Middle frontal gyrus (tissue), 1 donor: Measurements from ENCODE around the gene RAMP1.
A peak's percentile ranks its signal among the peaks of the same experiment; 100 is the strongest.

Source experiments
- DNase-seq: peaks from one replicate; pipeline ENCODE4 v3.0.0-alpha.2; 2015; ENCODE audit warnings: low spot score; ENCODE audit errors: extremely low spot score

Gene RAMP1

DNA sequence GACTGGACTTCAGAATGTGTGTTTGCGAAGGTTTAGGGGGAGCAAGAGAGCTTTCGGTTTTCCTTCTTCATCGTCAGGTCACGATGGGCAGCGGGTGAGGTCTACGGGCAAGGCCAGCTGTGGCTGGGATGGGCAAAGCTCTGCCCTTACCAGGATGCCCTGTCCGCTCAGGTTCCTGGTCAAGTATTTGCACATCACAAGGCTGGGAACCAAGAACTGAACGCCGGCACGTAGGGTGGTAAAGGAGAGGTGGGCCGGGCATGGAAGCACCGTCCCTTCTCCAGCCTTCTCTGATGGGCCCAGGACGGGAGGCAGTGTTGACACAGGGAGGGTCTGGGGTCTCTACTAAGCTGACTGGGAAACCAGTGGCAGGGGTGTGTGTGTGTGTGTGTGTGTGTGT, 56.9 kb downstream of the RAMP1 start:
- no peak for DNase-seq

- DNase-seq: no peak
These were observed 58.4 kb downstream of the RAMP1 start for GRCh38 chr2:237917696-237918374.

GRCh38 chr2:237919593-237919992, 60.2 kb downstream of the RAMP1 start:
- DNase-seq: no peak

DNA sequence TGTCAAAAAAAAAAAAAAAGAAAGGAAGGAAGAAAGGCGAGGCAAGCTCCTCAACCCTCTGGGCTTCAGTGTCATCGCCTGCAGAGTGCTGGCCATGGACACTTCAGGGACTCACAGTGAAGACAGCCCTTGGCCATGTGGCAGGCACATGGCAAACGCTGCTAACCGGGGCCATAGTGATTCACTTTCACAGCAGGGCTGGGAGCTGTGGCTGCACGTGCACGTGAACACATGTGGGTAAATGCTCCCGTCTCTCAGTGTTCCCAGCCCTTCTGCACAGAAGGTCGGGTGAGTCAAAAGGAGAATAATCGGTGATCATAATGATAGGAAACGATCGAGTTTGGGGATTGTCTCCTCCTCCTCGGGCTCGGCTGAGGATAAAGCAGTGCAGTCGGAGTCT, 61.2 kb downstream of the RAMP1 start:
- DNase-seq: no peak

DNA sequence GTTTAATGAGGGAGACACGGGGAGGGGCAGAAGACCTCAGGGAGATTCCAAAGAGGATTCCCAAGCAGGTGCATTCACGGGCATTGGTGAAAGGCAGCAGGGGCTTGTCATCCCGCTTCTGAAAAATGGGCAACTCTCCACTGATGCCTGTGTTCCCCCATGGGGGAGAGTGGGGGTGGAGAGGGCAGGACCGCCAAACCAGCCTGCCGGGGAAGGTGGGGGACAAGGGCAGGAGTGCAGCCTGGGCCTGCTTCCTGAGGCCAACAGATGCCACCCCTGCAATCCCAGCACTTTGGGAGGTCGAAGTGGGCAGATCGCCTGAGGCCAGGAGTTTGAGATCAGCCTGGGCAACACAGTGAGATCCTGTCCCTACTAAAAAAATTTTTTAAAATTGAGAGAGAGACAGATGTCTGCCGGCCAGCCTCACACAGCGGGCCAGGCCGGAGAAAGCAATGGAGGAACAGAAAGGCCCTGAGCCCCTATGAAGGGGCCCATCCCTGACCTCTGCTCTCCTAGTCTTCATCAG, 62.6 kb downstream of the RAMP1 start:
- DNase-seq: no peak

DNA sequence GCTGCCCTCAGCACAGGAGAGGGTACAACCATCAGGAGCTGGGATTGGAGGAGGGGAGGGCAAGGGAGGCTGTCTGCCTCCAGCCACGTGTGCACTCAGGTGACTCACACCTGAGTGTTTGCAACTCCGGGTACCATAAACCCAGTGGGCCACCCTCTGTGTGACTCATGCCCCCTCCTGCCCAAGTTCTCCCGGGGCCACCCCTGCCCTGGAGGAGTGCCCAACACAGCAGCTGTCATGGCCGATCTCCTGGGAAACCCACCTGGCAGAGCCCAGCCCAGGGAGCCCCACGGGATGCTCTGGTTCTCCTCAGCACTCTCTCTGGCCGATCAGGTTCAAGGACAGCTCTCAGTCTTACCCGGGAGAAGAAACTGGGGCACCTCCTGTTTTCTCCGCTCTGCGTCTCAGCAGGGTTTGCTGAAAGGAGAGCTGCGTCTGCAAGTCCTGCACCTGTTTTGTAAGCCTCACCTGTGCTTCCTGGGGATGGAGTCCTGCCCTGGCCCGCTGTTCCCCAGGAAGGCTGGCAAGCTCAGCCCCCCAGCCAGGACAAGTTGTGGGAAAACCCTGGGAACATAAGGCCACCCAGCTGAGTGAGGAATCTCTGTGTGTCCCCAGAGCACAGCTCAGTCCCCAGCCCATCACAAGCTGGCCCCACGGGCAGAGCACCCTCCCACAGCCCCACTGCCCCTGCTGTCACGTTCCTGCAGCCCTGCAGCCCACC, 63.4 kb downstream of the RAMP1 start:
- DNase-seq: no peak

- DNase-seq: no peak
These were observed 64.2 kb downstream of the RAMP1 start for GRCh38 chr2:237923481-237924163.

GRCh38 chr2:237924164-237924534, 64.7 kb downstream of the RAMP1 start:
- no peak for DNase-seq

- DNase-seq: no peak
These were observed 67.7 kb downstream of the RAMP1 start for GRCh38 chr2:237927135-237927534.

DNA sequence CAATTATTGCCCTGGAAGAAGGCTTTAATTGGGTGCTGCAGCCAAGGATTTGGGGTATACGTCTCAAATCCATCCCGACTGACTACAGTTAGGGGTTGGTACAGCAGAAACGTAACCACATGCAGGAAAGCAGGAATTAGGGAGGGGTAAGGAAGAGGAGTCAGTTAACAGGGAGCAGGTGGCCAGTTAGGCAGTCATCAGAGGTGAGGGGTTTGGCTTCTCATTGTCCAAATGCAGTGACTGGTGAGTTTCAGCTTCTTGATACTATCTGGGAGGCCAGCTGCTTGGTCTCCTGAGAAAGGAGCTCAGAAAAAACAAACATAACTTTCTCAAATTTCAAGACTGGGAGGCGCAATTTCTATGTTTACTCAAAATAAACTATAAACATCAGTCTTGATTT, 68.6 kb downstream of the RAMP1 start:
- no peak for DNase-seq

DNA sequence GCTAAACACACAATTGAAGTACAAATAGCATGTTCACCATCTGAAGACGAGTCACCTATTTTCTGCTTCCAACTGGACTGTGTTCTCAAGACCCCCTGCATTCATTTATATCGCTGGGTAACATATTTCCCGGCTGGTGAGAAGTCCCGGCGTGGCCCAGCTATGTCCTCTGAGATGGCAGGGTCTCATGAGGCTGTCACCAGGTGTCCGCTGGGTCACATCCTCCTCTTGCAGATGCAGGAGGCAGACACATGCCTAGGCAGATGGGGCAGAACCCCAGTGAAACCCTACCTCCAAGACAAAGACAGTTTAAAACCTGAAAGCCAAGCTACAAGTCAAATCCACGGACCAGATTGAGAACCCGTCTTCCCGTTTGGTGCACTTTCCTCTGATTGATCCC, 70.6 kb downstream of the RAMP1 start:
- DNase-seq: no peak

DNA sequence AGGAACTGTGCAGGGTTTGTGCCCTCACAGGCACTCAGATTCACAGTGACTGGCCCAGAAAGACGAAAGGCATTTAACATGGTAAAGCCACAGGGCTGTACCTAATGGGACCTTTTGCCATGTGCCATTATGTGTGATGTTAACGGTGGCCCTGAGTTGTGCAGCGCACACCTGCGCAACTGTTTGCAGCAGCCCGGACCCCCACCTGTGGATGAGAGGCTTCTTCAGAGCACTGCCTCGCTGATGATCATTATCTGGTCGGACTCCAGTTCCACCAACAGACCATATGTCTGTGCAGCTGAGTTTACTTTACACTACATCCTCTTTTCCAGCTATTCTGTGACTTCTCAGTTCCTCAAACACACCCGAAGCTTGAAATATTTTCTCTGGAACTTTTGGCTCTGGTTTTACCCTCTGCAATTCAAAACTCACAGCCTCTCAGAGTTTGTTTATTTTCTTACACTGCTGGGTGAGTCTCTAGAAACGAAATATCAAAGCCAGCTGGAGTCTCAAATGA, 71.8 kb downstream of the RAMP1 start:
- peak; percentile 62 for DNase-seq

DNA sequence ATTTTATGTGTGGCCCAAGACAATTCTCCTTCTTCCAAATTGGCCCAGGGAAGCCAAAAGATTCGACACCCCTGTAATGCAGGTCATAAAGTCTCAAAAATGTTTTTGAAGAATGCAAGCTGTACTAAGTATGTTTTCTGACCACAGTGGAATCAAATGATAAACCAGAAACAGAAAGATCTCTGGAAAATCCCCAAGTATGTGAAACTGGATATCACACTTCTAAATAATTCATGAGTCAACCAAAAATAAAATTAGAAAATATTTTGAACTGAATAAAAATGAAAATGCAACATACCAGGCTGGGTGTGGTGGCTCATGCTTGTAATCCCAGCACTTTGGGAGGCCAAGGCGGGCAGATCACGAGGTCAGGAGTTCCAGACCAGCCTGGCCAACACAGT, 73.3 kb downstream of the RAMP1 start:
- DNase-seq: no peak

- DNase-seq: no peak
These were observed 74.8 kb downstream of the RAMP1 start for GRCh38 chr2:237934186-237934585.

DNA sequence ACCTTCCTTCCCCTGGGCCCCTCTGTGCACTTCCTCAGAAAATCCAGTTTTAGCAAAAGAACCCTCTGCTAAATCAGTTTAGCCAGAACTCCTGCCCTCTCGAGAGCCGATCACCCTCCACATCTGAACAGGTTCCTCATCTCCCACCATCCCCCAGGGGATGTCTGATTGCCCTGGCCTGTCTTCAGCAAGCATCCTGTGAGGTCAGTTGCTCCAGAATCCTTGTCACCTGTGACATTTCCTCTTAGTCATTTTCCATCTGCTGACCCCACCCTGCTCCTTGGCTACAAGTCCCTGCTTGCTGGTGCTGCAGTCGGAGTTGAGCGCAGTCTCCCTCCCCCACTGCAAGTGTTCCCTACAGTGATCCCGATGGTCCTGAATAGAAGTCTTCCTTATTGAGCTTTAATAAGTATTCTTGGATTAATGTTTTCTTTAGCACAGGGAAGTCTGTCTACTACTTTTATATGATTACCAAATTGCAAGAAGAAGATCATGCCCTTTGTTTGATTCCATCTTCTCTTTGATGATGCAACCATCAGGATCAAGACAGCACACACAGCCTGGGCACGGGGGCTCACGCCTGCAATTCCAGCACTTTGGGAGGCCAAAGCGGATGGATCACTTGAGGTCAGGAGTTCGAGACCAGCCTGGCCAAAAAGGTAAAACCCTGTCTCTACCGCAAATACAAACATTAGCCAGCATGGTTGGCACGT, 76.5 kb downstream of the RAMP1 start:
- DNase-seq: no peak

GRCh38 chr2:237939251-237939650, 79.8 kb downstream of the RAMP1 start:
- no peak for DNase-seq

DNA sequence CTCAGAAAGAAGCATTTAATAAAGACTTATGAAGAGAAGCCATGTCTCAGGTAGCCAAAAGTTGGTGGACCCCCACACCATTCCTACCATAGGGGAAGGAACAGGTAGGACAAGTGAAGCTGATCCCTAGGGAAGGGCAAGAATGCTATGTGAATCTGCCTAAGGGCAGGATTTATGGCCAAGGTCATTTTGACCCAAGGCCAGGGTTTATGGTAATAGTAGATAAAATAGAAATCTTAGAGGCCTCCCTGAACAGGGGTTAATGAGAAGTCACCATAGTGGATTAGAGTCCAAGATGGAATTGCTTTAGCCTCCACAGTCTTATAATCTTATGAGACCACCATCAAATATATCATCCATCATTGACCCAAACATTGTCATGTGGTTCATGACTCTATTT, 81.4 kb downstream of the RAMP1 start:
- DNase-seq: no peak

- no peak for DNase-seq
These were observed 81.8 kb downstream of the RAMP1 start for GRCh38 chr2:237941239-237941638.

- DNase-seq: no peak
These were observed 83.1 kb downstream of the RAMP1 start for GRCh38 chr2:237942513-237942899.

DNA sequence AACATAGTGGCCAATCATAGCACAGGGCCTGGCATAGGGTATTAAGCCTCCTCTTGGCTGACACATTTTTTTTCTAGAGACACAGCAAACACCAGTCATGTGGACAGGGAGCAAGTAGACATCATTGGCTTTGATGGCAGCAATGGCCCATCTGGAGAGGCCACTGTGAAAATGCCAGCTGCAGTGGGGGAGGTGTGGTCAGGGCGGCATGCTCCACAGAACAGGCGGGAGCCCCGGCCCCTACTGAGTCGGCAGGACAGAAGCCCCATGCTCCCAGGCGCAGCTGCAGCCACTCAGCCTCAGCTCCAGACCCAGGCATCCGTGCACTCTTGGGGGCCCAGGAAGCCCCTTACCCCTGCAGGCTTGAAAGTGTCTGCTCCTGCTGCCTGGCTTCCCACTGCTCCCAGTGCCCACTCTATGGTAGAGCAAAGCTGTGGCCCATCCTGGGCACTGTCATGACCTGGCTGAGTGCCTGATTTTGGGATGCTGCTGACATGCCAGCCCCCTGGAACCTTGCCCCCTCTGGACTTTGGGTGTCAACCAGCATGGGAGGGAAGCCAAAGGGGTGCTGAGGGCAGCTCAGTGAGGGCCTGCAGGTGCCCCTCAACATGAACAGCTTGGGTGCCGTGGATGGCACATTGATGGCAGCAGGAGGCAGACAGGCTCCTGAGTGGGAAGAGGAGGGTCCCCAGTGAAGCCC, 84.1 kb downstream of the RAMP1 start:
- no peak for DNase-seq

DNA sequence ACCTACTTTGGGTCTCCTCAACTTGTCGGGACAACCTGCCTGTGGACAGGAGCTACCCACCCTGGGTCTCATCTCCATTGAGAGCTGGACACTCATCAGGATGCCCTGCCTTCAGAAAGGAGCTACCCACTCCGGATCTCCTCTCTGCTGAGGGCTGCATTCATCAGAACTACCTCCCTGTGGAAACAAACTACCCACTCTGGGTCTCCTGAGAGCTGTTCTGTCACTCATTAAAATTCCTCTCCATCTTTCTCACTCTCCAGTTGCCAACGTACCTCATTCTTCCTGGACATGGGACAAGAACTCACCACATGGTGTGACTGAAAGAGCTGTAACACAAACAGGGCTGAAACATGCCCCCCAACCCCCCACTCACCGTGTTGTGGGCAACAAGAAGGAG, 84.9 kb downstream of the RAMP1 start:
- no peak for DNase-seq
